GM12878 (cell line): ENCODE data around the gene RAB44. TPM values are rescaled to one million over a fixed set of nuclear protein-coding genes. Genes with fewer than 3 reads are reported as not detected.
A peak's percentile ranks its signal among the peaks of the same experiment; 100 is the strongest.

Source experiments
- ASH2L ChIP-seq: fragments of 300-600, 200-600 bp; sonication (generic); IDR thresholded peaks from 2 replicates; pipeline ENCODE4 v1.6.1; 2017; ENCODE audit warnings: low read depth, mild to moderate bottlenecking, borderline replicate concordance
- ATF7 ChIP-seq: fragments of 450-650 bp; IDR thresholded peaks from 2 replicates; pipeline ENCODE4 v1.6.1; 2016; ENCODE audit warnings: low read depth, mild to moderate bottlenecking
- BCL3 ChIP-seq: IDR thresholded peaks from 2 replicates; pipeline ENCODE4 v1.6.1; 2011; ENCODE audit warnings: borderline replicate concordance, low read depth, mild to moderate bottlenecking, moderate library complexity, low read length; ENCODE audit not compliant: insufficient read depth, poor library complexity, severe bottlenecking
- CBFB ChIP-seq: IDR thresholded peaks from 2 replicates; pipeline ENCODE4 v1.6.1; 2016; ENCODE audit warnings: antibody characterized with exemption, low read depth
- E2F8 ChIP-seq: fragments of 450-650 bp; IDR thresholded peaks from 2 replicates; pipeline ENCODE4 v1.6.1; 2018; ENCODE audit warnings: mild to moderate bottlenecking, low read depth, moderate library complexity; ENCODE audit not compliant: partially characterized antibody
- ETV6 ChIP-seq, 2 experiments: fragments of 450-650 bp in 1 of 2; IDR thresholded peaks in 1 of 2; conservative IDR thresholded peaks in 1 of 2; 2 replicates each; pipeline ENCODE4 v1.6.1; 2014; ENCODE audit warnings: antibody characterized with exemption in 1 of 2, borderline replicate concordance in 1 of 2, low read depth in 1 of 2, mild to moderate bottlenecking in 1 of 2, moderate library complexity in 1 of 2
- EZH2 ChIP-seq: IDR thresholded peaks from 2 replicates; pipeline ENCODE4 v1.6.1; 2012; ENCODE audit warnings: low read depth, mild to moderate bottlenecking, control low read depth, inconsistent platforms, low read length, borderline replicate concordance; ENCODE audit not compliant: control insufficient read depth
- FOXK2 ChIP-seq: fragments of 450-650 bp; IDR thresholded peaks from 2 replicates; pipeline ENCODE4 v1.6.1; 2017; ENCODE audit warnings: mild to moderate bottlenecking, moderate library complexity
- HDGF ChIP-seq: fragments of 450-650 bp; IDR thresholded peaks from 2 replicates; pipeline ENCODE4 v1.6.1; 2016; ENCODE audit warnings: antibody characterized with exemption
- IKZF2 ChIP-seq, 2 experiments: fragments of 450-650 bp; IDR thresholded peaks; 2 replicates each; pipeline ENCODE4 v1.6.1; 2017; ENCODE audit warnings: mild to moderate bottlenecking in 2 of 2, moderate library complexity in 2 of 2
- JUND ChIP-seq: IDR thresholded peaks from 2 replicates; pipeline ENCODE4 v1.6.1; 2012; ENCODE audit warnings: low read depth, mild to moderate bottlenecking, low read length, improper control_type of control experiment, moderate library complexity
- MEF2B ChIP-seq: fragments of 450-650 bp; IDR thresholded peaks from 2 replicates; pipeline ENCODE4 v1.6.1; 2018; ENCODE audit warnings: mild to moderate bottlenecking, moderate library complexity; ENCODE audit not compliant: partially characterized antibody, poor library complexity, severe bottlenecking
- MXI1 ChIP-seq: fragments of 150-350 bp; IDR thresholded peaks from 2 replicates; pipeline ENCODE4 v1.6.1; 2011; ENCODE audit warnings: low read depth, mild to moderate bottlenecking, inconsistent platforms, low read length, improper control_type of control experiment
- RAD21 ChIP-seq: IDR thresholded peaks from 2 replicates; pipeline ENCODE4 v1.6.1; 2011; ENCODE audit warnings: mild to moderate bottlenecking, low read depth, low read length, moderate library complexity; ENCODE audit not compliant: insufficient read depth
- RCOR1 ChIP-seq: conservative IDR thresholded peaks from 2 replicates; pipeline ENCODE4 v1.6.1; 2012; ENCODE audit warnings: low read depth, low read length, improper control_type of control experiment
- RELB ChIP-seq: fragments of 450-650 bp; IDR thresholded peaks from 2 replicates; pipeline ENCODE4 v1.6.1; 2017; ENCODE audit warnings: low read depth, mild to moderate bottlenecking, moderate library complexity
- SUZ12 ChIP-seq: fragments of 200-600 bp; sonication (generic); IDR thresholded peaks from one replicate; pipeline ENCODE4 v1.6.1; 2018; ENCODE audit warnings: antibody characterized with exemption, mild to moderate bottlenecking; ENCODE audit not compliant: unreplicated experiment
- TAF1 ChIP-seq: IDR thresholded peaks from 2 replicates; pipeline ENCODE4 v1.6.1; 2011; ENCODE audit warnings: mild to moderate bottlenecking, low read depth, low read length, borderline replicate concordance
- TCF12 ChIP-seq: IDR thresholded peaks from 2 replicates; pipeline ENCODE4 v1.6.1; 2011; ENCODE audit warnings: low read depth, mild to moderate bottlenecking, low read length
- ZNF274 ChIP-seq: IDR thresholded peaks from one replicate; pipeline ENCODE4 v1.8.0; 2011; ENCODE audit not compliant: insufficient read length, insufficient read depth
- polyA plus RNA-seq, 11 experiments: library from polyadenylated mRNA; depleted of rRNA in 4 of 11; unstranded in 6 of 11; stranded (reverse) in 5 of 11; fragments of >200 nt; fragmentation: Nextera tagmentation in 4 of 11; fragmentation: Illumina TruSeq in 1 of 11; extraction: Ambion mirVana in 4 of 11; extraction: Trizol in 1 of 11; gene quantifications; 1 replicate in 1 of 11; 2 replicates in 10 of 11; pipeline versions ENCODE4 v1.2.1 to v1.2.3, GENCODE V29; 2011 to 2016; ENCODE audit warnings: inconsistent platforms in 2 of 11, missing spikeins in 2 of 11, low read depth in 1 of 11
- total RNA-seq, 4 experiments: library from RNA; depleted of rRNA in 3 of 4; stranded (reverse); fragments of >200 nt in 3 of 4; fragmentation: Illumina TruSeq in 1 of 4; extraction: Trizol in 1 of 4; gene quantifications; 2 replicates each; pipeline versions ENCODE4 v1.2.1 to v1.2.3, GENCODE V29; 2013 to 2021
- TF ChIP-seq, protein P1 (sequence below), 3 experiments: IDR thresholded peaks in 2 of 3; conservative IDR thresholded peaks in 1 of 3; 2 replicates each; pipeline ENCODE4 v1.5.1; 2011; ENCODE audit warnings: low read depth in 3 of 3, low read length in 3 of 3, mild to moderate bottlenecking in 3 of 3, control low read depth in 2 of 3, moderate library complexity in 2 of 3, inconsistent platforms in 1 of 3, mixed read lengths in 1 of 3; ENCODE audit not compliant: control insufficient read depth in 2 of 3, insufficient read depth in 1 of 3; ENCODE audit errors: extremely low read depth in 1 of 3

RAB44 gene
- total and polyA plus RNA-seq, 10 of the 15 experiments (the other 5 are each of a cell fraction or from before 2014, with no cell fraction given), result 0.01 to 0.08 (median 0.05) TPM; not detected in 2

GRCh38 chr6:36662380-36662779, 35.2 kb upstream of the RAB44 start (continued):
- TF ChIP-seq TCF12 (no peak), MEF2B (peak; percentile 51), ASH2L (no peak), HDGF (no peak; the same call in 1 of the 2 replicates), JUND (no peak), SUZ12 (no peak), E2F8 (no peak), CBFB (no peak), ETV6 (conservative IDR thresholded peaks at IDR 0.05 in 1 of 2, IDR thresholded peaks at IDR 0.05 in 1 of 2; ENCODE audit: borderline replicate concordance in 1 of 2, low read depth in 1 of 2) (0 out of 4 replicates have a peak, but pooled peaks of 1 of the 2 experiments have one; percentile 17), BCL3 (peak; percentile 9), TAF1 (no peak), EZH2 (no peak), RELB (peak; percentile 73; the same call in 1 of the 2 replicates), FOXK2 (no peak), IKZF2 (IDR thresholded peaks at IDR 0.05) (peak; percentile 78; a peak in 3 of 4 replicates), MXI1 (no peak), ZNF274 (no peak), RAD21 (peak; percentile 9; the same call in 1 of the 2 replicates), ATF7 (peak; percentile 75), RCOR1 (no peak)
- TF ChIP-seq, protein P1, sequence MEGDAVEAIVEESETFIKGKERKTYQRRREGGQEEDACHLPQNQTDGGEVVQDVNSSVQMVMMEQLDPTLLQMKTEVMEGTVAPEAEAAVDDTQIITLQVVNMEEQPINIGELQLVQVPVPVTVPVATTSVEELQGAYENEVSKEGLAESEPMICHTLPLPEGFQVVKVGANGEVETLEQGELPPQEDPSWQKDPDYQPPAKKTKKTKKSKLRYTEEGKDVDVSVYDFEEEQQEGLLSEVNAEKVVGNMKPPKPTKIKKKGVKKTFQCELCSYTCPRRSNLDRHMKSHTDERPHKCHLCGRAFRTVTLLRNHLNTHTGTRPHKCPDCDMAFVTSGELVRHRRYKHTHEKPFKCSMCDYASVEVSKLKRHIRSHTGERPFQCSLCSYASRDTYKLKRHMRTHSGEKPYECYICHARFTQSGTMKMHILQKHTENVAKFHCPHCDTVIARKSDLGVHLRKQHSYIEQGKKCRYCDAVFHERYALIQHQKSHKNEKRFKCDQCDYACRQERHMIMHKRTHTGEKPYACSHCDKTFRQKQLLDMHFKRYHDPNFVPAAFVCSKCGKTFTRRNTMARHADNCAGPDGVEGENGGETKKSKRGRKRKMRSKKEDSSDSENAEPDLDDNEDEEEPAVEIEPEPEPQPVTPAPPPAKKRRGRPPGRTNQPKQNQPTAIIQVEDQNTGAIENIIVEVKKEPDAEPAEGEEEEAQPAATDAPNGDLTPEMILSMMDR (IDR thresholded peaks at IDR 0.05 in 2 of 3, conservative IDR thresholded peaks at IDR 0.05 in 1 of 3; ENCODE audit: control insufficient read depth in 2 of 3, extremely low read depth in 1 of 3, insufficient read depth in 1 of 3, low read depth in 3 of 3, low read length in 3 of 3), result no peak; a peak in 1 of 6 replicates
- TF ChIP-seq, all 136 proteins: peak for 21
